Uterus (tissue), 2 donors: ENCODE measurements around the gene KCNMA1.

Source experiments
- CTCF ChIP-seq, 4 experiments: fragments of 200-600 bp in 2 of 4; fragments of 450-650 bp in 2 of 4; sonication (generic) in 2 of 4; IDR thresholded peaks; one replicate each; pipeline ENCODE4 v1.5.1; 2016 to 2019; ENCODE audit warnings: antibody characterized with exemption in 4 of 4, mild to moderate bottlenecking in 2 of 4, moderate library complexity in 1 of 4
- POLR2A ChIP-seq, 2 donors: fragments of 450-650 bp; IDR thresholded peaks; one replicate each; pipeline ENCODE4 v1.6.1; 2016; ENCODE audit warnings: antibody characterized with exemption in 2 of 2, mild to moderate bottlenecking in 1 of 2, moderate library complexity in 1 of 2

- TF ChIP-seq CTCF (IDR thresholded peaks at IDR 0.05) (no peak), POLR2A (IDR thresholded peaks at IDR 0.05) (no peak)
Measured at GRCh38 chr10:77377678-77378352, 259.8 kb downstream of the KCNMA1 start.
